Panc1 (cell line): ENCODE measurements around the gene ANKRD55.

ENCODE experiments used
- CTCF ChIP-seq: fragments of 450-650 bp; IDR thresholded peaks from 2 replicates; pipeline ENCODE4 v1.5.1; 2017; ENCODE audit warnings: mild to moderate bottlenecking
- POLR2AphosphoS5 ChIP-seq: IDR thresholded peaks from 2 replicates; pipeline ENCODE4 v1.6.1; 2012; ENCODE audit warnings: mild to moderate bottlenecking, low read depth, low read length, moderate library complexity
- REST ChIP-seq, 2 experiments: IDR thresholded peaks; 2 replicates each; pipeline ENCODE4 v1.6.1; 2011 to 2012; ENCODE audit warnings: low read depth in 2 of 2, control low read depth in 1 of 2, low read length in 1 of 2, mild to moderate bottlenecking in 1 of 2, moderate library complexity in 1 of 2; ENCODE audit not compliant: insufficient read depth in 1 of 2
- SIN3A ChIP-seq: IDR thresholded peaks from 2 replicates; pipeline ENCODE4 v1.6.1; 2012; ENCODE audit warnings: low read depth, mild to moderate bottlenecking, low read length, moderate library complexity, borderline replicate concordance; ENCODE audit not compliant: insufficient read depth
- TCF7L2 ChIP-seq: IDR thresholded peaks from 2 replicates; pipeline ENCODE4 v1.6.1; 2011; ENCODE audit warnings: mild to moderate bottlenecking, low read depth, low read length, inconsistent platforms

- TF ChIP-seq TCF7L2: no peak
- TF ChIP-seq CTCF: no peak
- TF ChIP-seq SIN3A: no peak
- TF ChIP-seq POLR2AphosphoS5: no peak
- TF ChIP-seq REST (IDR thresholded peaks at IDR 0.05; ENCODE audit: insufficient read depth in 1 of 2, low read depth in 2 of 2, low read length in 1 of 2): no peak
Measured at GRCh38 chr5:56052735-56053134, 180.4 kb downstream of the ANKRD55 start.
